Naive thymus-derived CD4-positive, alpha-beta T cell (primary cell): ENCODE data around the gene CLEC10A. TPM values are rescaled to one million over a fixed set of nuclear protein-coding genes. Genes with fewer than 3 reads are reported as not detected.
"Not testable (repeated sequence)": the region's sequence is repeated elsewhere in the genome, so short reads cannot be mapped to it uniquely, and the experiment has no call there.

Experiments
- ATAC-seq: fragments of 150-1000 bp; cut with Tn5 transposase; 2 replicates; pipeline ENCODE4 v1.10.0; 2021; ENCODE audit warnings: mild to moderate bottlenecking, moderate library complexity
- CTCF ChIA-PET: fragments of 350-600 bp; sonication (Branson Sonifier 250); formaldehyde crosslinking; loops from one replicate; lab custom pipeline; 2021; ENCODE audit warnings: antibody characterized with exemption; lab: Charles Lee
- POLR2A ChIA-PET: fragments of 350-600 bp; sonication (Branson Sonifier 250); formaldehyde crosslinking; loops from one replicate; lab custom pipeline; 2021; ENCODE audit warnings: antibody characterized with exemption, inconsistent platforms; lab: Charles Lee
- DNase-seq, 9 donors: peaks; one replicate each; pipeline versions ENCODE4 v3.0.0 to v3.0.0-alpha.2; 2020 to 2022; ENCODE audit warnings: mixed read lengths in 1 of 9
- H3K27ac ChIP-seq: one replicate; pipeline ENCODE4 v1.7.0; 2013; ENCODE audit warnings: mild to moderate bottlenecking, low read depth, low read length, moderate library complexity
- H3K27me3 ChIP-seq, 2 donors: one replicate each; pipeline ENCODE4 v1.7.0; 2013; ENCODE audit warnings: low read length in 2 of 2, mild to moderate bottlenecking in 2 of 2, moderate library complexity in 2 of 2; ENCODE audit not compliant: control insufficient read depth in 2 of 2, insufficient read depth in 2 of 2
- H3K36me3 ChIP-seq, 3 experiments: 1 replicate in 2 of 3; 2 replicates in 1 of 3; pipeline ENCODE4 v1.7.0; 2013; ENCODE audit warnings: low read length in 3 of 3, mild to moderate bottlenecking in 3 of 3, moderate library complexity in 1 of 3; ENCODE audit not compliant: insufficient read depth in 3 of 3, control insufficient read depth in 2 of 3
- H3K4me1 ChIP-seq, 2 donors: one replicate each; pipeline ENCODE4 v1.7.0; 2013; ENCODE audit warnings: low read length in 2 of 2, mild to moderate bottlenecking in 2 of 2, moderate library complexity in 1 of 2; ENCODE audit not compliant: control insufficient read depth in 2 of 2, insufficient read depth in 2 of 2
- H3K4me3 ChIP-seq: 2 replicates; pipeline ENCODE4 v1.7.0; 2013; ENCODE audit warnings: mild to moderate bottlenecking, low read length
- H3K9me3 ChIP-seq, 3 experiments: 1 replicate in 2 of 3; 2 replicates in 1 of 3; pipeline ENCODE4 v1.7.0; 2013; ENCODE audit warnings: low read length in 3 of 3; ENCODE audit not compliant: control insufficient read depth in 2 of 3
- H3K27ac Mint-ChIP-seq, 9 donors: one replicate each; pipeline ENCODE4 v1.8.0; 2020 to 2022; ENCODE audit warnings: mixed read lengths in 9 of 9, mild to moderate bottlenecking in 8 of 9, moderate library complexity in 5 of 9, inconsistent platforms in 2 of 9
- H3K27me3 Mint-ChIP-seq, 5 donors: one replicate each; pipeline ENCODE4 v1.8.0; 2021 to 2022; ENCODE audit warnings: mixed read lengths in 5 of 5, mild to moderate bottlenecking in 1 of 5
- H3K36me3 Mint-ChIP-seq, 5 donors: one replicate each; pipeline ENCODE4 v1.8.0; 2020 to 2022; ENCODE audit warnings: mixed read lengths in 5 of 5, mild to moderate bottlenecking in 3 of 5, inconsistent platforms in 1 of 5
- H3K4me1 Mint-ChIP-seq, 7 donors: one replicate each; pipeline ENCODE4 v1.8.0; 2020 to 2022; ENCODE audit warnings: mixed read lengths in 7 of 7, mild to moderate bottlenecking in 3 of 7, inconsistent platforms in 1 of 7
- H3K4me3 Mint-ChIP-seq, 10 donors: one replicate each; pipeline ENCODE4 v1.8.0; 2020 to 2022; ENCODE audit warnings: mild to moderate bottlenecking in 10 of 10, mixed read lengths in 10 of 10, moderate library complexity in 6 of 10, inconsistent platforms in 2 of 10
- H3K9me3 Mint-ChIP-seq, 11 donors: one replicate each; pipeline ENCODE4 v1.8.0; 2020 to 2022; ENCODE audit warnings: mixed read lengths in 11 of 11, mild to moderate bottlenecking in 4 of 11, inconsistent platforms in 1 of 11, moderate library complexity in 1 of 11
- intact Hi-C, 2 donors: fragments of 100-400 bp; cut with micrococcal nuclease; formaldehyde crosslinking; loops; one replicate each; pipeline ENCODE4 v1.15.1; 2023
- polyA plus RNA-seq, 2 donors: library from polyadenylated mRNA; unstranded; fragments of 300-500 nt; fragmentation: Illumina TruSeq; gene quantifications; one replicate each; pipeline ENCODE4 v1.2.3, GENCODE V29; 2021
- total RNA-seq, 6 experiments: library from RNA in 5 of 6; stranded (reverse) in 5 of 6; gene quantifications; 1 replicate in 5 of 6; 2 replicates in 1 of 6; pipeline ENCODE4 v1.2.3 and lab custom pipeline; 2021 to 2026

CLEC10A gene
- total and polyA plus RNA-seq, 7 experiments from 2014 or later, result 1.4 to 10.6 (median 4.9) TPM; not detected in 3

DNA sequence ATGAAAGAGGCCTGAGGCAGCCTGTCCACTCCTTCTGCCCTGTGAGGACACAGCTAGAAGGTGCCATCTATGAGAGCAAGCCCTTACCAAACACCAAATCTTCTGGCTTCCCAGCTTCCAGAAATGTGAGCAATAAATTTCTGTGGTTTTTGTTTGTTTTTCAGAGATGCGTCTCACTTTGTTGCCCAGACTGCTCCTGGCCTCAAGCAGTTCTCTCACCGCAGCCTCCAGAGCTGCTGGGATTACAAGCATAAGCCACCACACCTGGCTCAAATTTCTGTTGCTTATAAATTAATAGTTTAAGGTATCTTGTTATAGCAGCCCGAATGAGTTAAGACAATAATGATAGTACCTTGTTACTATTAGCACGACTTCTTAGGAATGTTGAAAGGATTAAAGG is 23.7 kb downstream of the CLEC10A start:
- no peak overlapping the region for H3K4me3 ChIP-seq
- no peak overlapping the region for H3K27ac Mint-ChIP-seq
- no peaks in the 10 kb centered on the region for H3K36me3 Mint-ChIP-seq
- no peaks in the 10 kb centered on the region for H3K36me3 ChIP-seq
- H3K4me3 Mint-ChIP-seq, result no peak overlapping the region
- DNase-seq, result no peak
- intact Hi-C loops, result no loop called here
- POLR2A ChIA-PET, result no interaction called here
- CTCF ChIA-PET, result interaction anchor here (0.7 to 1.7 kb wide), 2 partner anchors 80 to 96 kb away, joined by 3 to 5 read pairs; no protein-coding TSS in a partner anchor
- no peaks in the 10 kb centered on the region for H3K9me3 ChIP-seq
- peaks cover 0 to 5% (median 0%) of the 10 kb centered on the region in 5 donors for H3K27me3 Mint-ChIP-seq
- H3K27ac ChIP-seq, result no peak overlapping the region
- no peak for ATAC-seq
- H3K27me3 ChIP-seq, result no peaks in the 10 kb centered on the region
- no peaks in the 10 kb centered on the region for H3K9me3 Mint-ChIP-seq
- no peaks in the 10 kb centered on the region for H3K4me1 ChIP-seq
- H3K4me1 Mint-ChIP-seq, result peaks cover 0 to 9% (median 4%) of the 10 kb centered on the region in 7 donors

DNA sequence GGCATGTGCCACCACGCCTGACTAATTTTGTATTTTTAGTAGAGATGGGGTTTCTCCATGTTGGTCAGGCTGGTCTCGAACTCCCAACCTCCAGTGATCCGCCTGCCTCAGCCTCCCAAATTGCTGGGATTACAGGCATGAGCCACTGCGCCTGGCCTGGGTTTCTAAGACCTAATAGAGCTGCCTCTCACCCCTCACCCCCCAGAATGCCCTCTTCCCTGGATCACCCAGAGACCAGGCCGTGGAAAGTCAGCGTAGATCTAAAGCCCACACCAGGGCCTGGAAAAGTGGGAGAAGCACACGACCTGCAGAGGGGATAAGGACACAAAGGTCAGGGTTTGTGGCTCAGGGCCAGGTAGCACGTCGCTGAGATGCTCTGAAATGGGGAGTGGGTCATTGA is 29.5 kb downstream of the CLEC10A start:
- H3K36me3 Mint-ChIP-seq, ATAC-seq, H3K27ac ChIP-seq, POLR2A ChIA-PET, H3K27me3 ChIP-seq, H3K27me3 Mint-ChIP-seq, H3K4me3 Mint-ChIP-seq, H3K9me3 Mint-ChIP-seq, intact Hi-C loops, H3K4me3 ChIP-seq, H3K36me3 ChIP-seq, H3K9me3 ChIP-seq, DNase-seq: not testable (repeated sequence)
- CTCF ChIA-PET, result interaction anchor here (0.6 to 6.3 kb wide), 3 partner anchors 40 to 90 kb away, joined by 5 to 47 read pairs (median 7); no protein-coding TSS in a partner anchor
- peaks cover 10 to 12% of the 10 kb centered on the region in 2 donors for H3K4me1 ChIP-seq
- Mint-ChIP-seq H3K27ac (peak overlapping the region in 2 of 9 donors; percentile 12 to 19), H3K4me1 (peaks cover 0 to 22% (median 21%) of the 10 kb centered on the region in 7 donors)

DNA sequence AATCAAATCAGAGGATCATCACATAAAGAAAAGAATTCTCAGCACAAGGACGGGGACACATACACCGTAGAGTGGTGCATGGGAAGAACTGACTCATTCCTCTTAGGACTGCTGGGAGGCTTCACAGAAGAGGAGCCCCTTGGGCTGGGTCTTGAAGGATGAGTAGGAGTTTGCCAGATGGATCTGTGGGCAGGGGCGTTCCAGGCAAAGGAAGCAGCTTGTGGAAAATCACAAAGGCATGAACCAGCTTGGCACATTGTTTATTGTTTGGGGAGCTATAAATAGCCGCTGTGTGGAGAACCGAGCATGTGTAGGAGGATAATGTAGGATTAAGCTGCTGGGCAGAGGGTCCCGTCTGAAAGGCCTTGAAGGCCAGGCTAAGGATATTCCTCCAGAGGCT is 31.1 kb downstream of the CLEC10A start:
- Mint-ChIP-seq H3K27me3 (peaks cover 0 to 20% (median 0%) of the 10 kb centered on the region in 5 donors), H3K9me3 (no peaks in the 10 kb centered on the region), H3K36me3 (no peaks in the 10 kb centered on the region), H3K27ac (peak overlapping the region in 3 of 9 donors; percentile 33 to 58 (median 54)), H3K4me3 (no peak overlapping the region), H3K4me1 (peaks cover 0 to 29% (median 21%) of the 10 kb centered on the region in 7 donors)
- no peak for ATAC-seq
- Histone ChIP-seq H3K4me1 (peaks cover 12% of the 10 kb centered on the region in 2 donors), H3K9me3 (no peaks in the 10 kb centered on the region), H3K4me3 (no peak overlapping the region), H3K27ac (no peak overlapping the region), H3K27me3 (no peaks in the 10 kb centered on the region), H3K36me3 (no peaks in the 10 kb centered on the region)
- intact Hi-C loops, result loop anchor here in 1 of 2 donors (5.0 to 10.0 kb wide), 3 partner anchors 37 to 786 kb away; partner anchors contain the start of genes KDM6B and RNASEK
- DNase-seq, result no peak
- POLR2A ChIA-PET, result interaction anchor here (1.0 to 1.2 kb wide), 2 partner anchors 11 to 13 kb away, joined by 3 to 4 read pairs; partner anchors contain the start of gene SLC16A13
- CTCF ChIA-PET, result interaction anchor here (0.9 to 6.3 kb wide), 4 partner anchors 9 to 136 kb away, joined by 3 to 47 read pairs (median 4); no protein-coding TSS in a partner anchor

DNA sequence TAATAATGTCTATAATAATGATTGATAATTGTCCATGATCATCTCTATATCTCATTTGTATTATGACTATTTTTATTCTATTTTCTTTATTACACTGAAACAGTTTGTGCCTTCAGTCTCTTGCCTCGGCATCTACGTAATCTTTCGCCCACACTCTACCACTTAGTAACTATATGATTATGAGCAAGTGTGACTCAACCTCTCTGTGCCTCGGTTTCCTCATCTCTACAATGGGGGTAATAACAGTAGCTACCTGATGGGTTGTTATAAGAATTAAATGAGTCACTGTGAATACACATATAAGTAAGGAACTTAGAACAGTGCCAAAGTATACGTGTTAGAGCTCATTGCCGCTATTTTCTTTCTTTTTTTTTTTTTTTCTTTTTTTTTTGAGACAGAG is 32.5 kb downstream of the CLEC10A start:
- peaks cover 0 to 28% (median 0%) of the 10 kb centered on the region in 5 donors for H3K27me3 Mint-ChIP-seq
- H3K27ac ChIP-seq, result peak overlapping the region; percentile 74
- H3K9me3 Mint-ChIP-seq, result no peaks in the 10 kb centered on the region
- intact Hi-C loops, result loop anchor here in 1 of 2 donors (2.0 to 10.0 kb wide), 4 partner anchors 35 to 787 kb away; partner anchors contain the start of genes KDM6B and RNASEK
- peak overlapping the region in 6 of 9 donors; percentile 73 to 95 (median 91) for H3K27ac Mint-ChIP-seq
- peaks cover 0 to 39% (median 28%) of the 10 kb centered on the region in 7 donors for H3K4me1 Mint-ChIP-seq
- H3K4me1 ChIP-seq, result peaks cover 25% of the 10 kb centered on the region in 2 donors
- DNase-seq (no peak), ATAC-seq (no peak)
- peak overlapping the region in 8 of 10 donors; percentile 9 to 91 (median 62) for H3K4me3 Mint-ChIP-seq
- H3K9me3 ChIP-seq, result no peaks in the 10 kb centered on the region
- CTCF ChIA-PET, result interaction anchor here (2.7 to 6.4 kb wide), 4 partner anchors 11 to 249 kb away, joined by 16 to 145 read pairs (median 28); partner anchors contain the start of gene SLC16A13
- POLR2A ChIA-PET, result interaction anchor here (0.6 to 1.0 kb wide), 3 partner anchors 10 to 640 kb away, joined by 3 to 7 read pairs (median 4); partner anchors contain the start of gene TP53
- no peak overlapping the region for H3K4me3 ChIP-seq
- no peaks in the 10 kb centered on the region for H3K27me3 ChIP-seq
- H3K36me3 ChIP-seq, result no peaks in the 10 kb centered on the region
- H3K36me3 Mint-ChIP-seq, result no peaks in the 10 kb centered on the region

DNA sequence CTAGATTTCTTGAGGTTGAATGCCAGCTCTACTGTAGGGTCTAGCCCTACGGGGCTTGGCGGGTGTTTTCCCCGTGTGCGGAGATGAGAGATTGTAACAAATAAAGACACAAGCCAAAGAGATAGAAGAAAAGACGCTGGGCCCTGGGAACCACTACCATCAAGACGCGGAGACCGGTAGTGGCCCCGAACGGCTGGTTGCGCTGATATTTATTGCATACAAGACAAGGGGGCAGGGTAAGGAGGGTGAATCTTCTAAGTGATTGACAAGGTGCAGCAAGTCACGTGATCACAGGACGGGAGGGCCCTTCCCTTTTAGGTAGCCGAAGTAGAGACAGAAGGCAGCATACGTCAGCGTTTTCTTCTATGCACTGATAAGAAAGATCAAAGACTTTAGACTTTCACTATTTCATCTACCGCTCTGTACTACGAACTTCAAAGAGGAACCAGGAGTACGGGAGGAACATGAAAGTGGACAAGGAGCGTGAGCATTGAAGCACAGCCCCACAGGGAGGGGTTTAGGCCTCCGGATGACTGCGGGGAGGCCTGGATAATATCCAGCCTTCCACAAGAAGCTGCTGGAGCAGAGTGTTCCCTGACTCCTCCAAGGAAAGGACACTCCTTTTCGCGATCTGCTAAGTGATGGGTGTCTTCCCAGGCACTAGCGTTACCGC is 33.2 kb downstream of the CLEC10A start:
- not testable (repeated sequence) for H3K9me3 Mint-ChIP-seq, H3K36me3 Mint-ChIP-seq, H3K27me3 ChIP-seq, H3K36me3 ChIP-seq, H3K9me3 ChIP-seq
- intact Hi-C loops, result loop anchor here (1.0 to 10.0 kb wide), 8 partner anchors 12 to 788 kb away; partner anchors contain the start of genes KDM6B (in 1 of the 2) and RNASEK (in 1 of the 2)
- H3K27me3 Mint-ChIP-seq, result peaks cover 0 to 32% (median 0%) of the 10 kb centered on the region in 5 donors
- H3K27ac Mint-ChIP-seq, result peak overlapping the region; percentile 69 to 96 (median 92)
- peak overlapping the region; percentile 74 for H3K27ac ChIP-seq
- peak overlapping the region; percentile 66 for H3K4me3 ChIP-seq
- peak; percentile 41 for ATAC-seq
- ChIA-PET POLR2A (interaction anchor here (0.8 to 2.6 kb wide), 14 partner anchors 9 to 640 kb away, joined by 3 to 28 read pairs (median 6); partner anchors contain the start of genes DVL2, GABARAP, PHF23 and SLC16A13), CTCF (interaction anchor here (0.5 to 6.4 kb wide), 12 partner anchors 10 to 1190 kb away, joined by 3 to 145 read pairs (median 9); partner anchors contain the start of gene SLC16A13)
- DNase-seq, result peak; percentile 43 to 92 (median 78)
- peaks cover 0 to 46% (median 31%) of the 10 kb centered on the region in 7 donors for H3K4me1 Mint-ChIP-seq
- H3K4me1 ChIP-seq, result peaks cover 25 to 27% of the 10 kb centered on the region in 2 donors
- peak overlapping the region; percentile 78 to 91 (median 86) for H3K4me3 Mint-ChIP-seq

DNA sequence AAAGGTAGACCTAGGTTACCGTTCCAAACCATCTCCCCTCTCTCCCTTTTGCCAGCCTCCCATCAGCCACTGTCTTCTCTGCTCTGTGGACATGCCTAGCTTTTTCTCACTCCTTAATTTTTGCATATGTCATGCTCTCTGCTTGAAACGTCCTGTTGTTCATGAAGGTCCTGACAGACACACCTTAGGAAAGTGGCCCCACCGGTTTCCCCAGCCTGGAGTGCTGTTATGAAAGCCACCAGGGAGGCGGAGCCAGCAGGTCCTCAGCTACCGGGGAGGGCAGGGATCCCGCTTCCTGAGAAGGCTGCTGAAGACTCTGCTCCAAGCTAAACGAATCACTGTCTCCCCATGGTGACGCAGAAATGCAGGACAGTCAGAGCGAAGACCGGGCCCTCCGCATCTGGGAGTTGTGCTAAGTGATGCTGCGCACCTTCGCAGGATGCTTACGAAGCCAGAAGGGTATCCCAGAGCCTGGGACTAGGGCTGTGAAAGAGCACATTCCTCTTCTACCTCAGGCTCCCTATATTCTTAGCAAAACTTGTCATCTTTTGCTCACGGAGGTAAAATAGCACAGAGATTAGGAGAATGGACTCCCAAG is 33.8 kb downstream of the CLEC10A start:
- peak overlapping the region; percentile 66 for H3K4me3 ChIP-seq
- H3K4me1 Mint-ChIP-seq, result peaks cover 0 to 52% (median 35%) of the 10 kb centered on the region in 7 donors
- POLR2A ChIA-PET, result interaction anchor here (0.6 to 2.6 kb wide), 23 partner anchors 9 to 1665 kb away, joined by 3 to 28 read pairs (median 4); partner anchors contain the start of genes DVL2, GABARAP, PHF23 and RNASEK

More for the DNA sequence above, 33.8 kb downstream of the CLEC10A start:
- Mint-ChIP-seq H3K36me3 (no peaks in the 10 kb centered on the region), H3K4me3 (peak overlapping the region; percentile 78 to 91 (median 86)), H3K9me3 (no peaks in the 10 kb centered on the region), H3K27me3 (peaks cover 0 to 36% (median 0%) of the 10 kb centered on the region in 5 donors), H3K27ac (peak overlapping the region; percentile 69 to 96 (median 92))
- ATAC-seq, result peak; percentile 26
- H3K9me3 ChIP-seq, result no peaks in the 10 kb centered on the region
- intact Hi-C loops, result loop anchor here (1.0 to 10.0 kb wide), 8 partner anchors 11 to 789 kb away; partner anchors contain the start of genes KDM6B (in 1 of the 2) and RNASEK (in 1 of the 2)
- peak overlapping the region; percentile 74 for H3K27ac ChIP-seq
- no peaks in the 10 kb centered on the region for H3K36me3 ChIP-seq
- no peaks in the 10 kb centered on the region for H3K27me3 ChIP-seq
- peaks cover 27 to 30% of the 10 kb centered on the region in 2 donors for H3K4me1 ChIP-seq
- DNase-seq, result peak in 3 of 9 donors; percentile 33 to 48 (median 42)
- CTCF ChIA-PET, result interaction anchor here (0.5 to 6.4 kb wide), 18 partner anchors 10 to 1584 kb away, joined by 3 to 145 read pairs (median 4); partner anchors contain the start of genes MYH10 and SLC16A13
